DOHH2 (cell line): ENCODE data around the gene MLLT10.

Experiments
- H3F3A ChIP-seq: fragments of 200-600 bp; sonication (generic), shearing (Covaris generic); 2 replicates; pipeline ENCODE4 v1.6.0; 2016; ENCODE audit warnings: antibody characterized with exemption, mild to moderate bottlenecking; ENCODE audit not compliant: control insufficient read depth, insufficient read depth
- H3K27ac ChIP-seq: fragments of 200-600 bp; sonication (generic); 2 replicates; pipeline ENCODE4 v1.5.1; 2014; ENCODE audit warnings: low read depth, mild to moderate bottlenecking, low read length, moderate library complexity
- H3K27me3 ChIP-seq: fragments of 200-600 bp; sonication (generic); 2 replicates; pipeline ENCODE4 v1.6.1; 2014; ENCODE audit warnings: mild to moderate bottlenecking, low read length, mixed read lengths; ENCODE audit not compliant: control insufficient read depth
- H3K36me3 ChIP-seq: fragments of 200-600 bp; sonication (generic); 2 replicates; pipeline ENCODE4 v1.6.1; 2014; ENCODE audit warnings: mild to moderate bottlenecking, low read length, moderate library complexity, mixed read lengths; ENCODE audit not compliant: control insufficient read depth
- H3K4me1 ChIP-seq: fragments of 200-600 bp; sonication (generic); 2 replicates; pipeline ENCODE4 v1.6.1; 2014; ENCODE audit warnings: mild to moderate bottlenecking, low read length, mixed read lengths; ENCODE audit not compliant: control insufficient read depth
- H3K4me2 ChIP-seq: fragments of 200-600 bp; sonication (generic); 2 replicates; pipeline ENCODE4 v1.6.0; 2014; ENCODE audit warnings: mild to moderate bottlenecking, low read length, moderate library complexity
- H3K4me3 ChIP-seq: fragments of 200-600 bp; sonication (generic); 2 replicates; pipeline ENCODE4 v1.5.1; 2014; ENCODE audit warnings: mild to moderate bottlenecking, low read length, mixed read lengths
- H3K79me2 ChIP-seq: fragments of 200-600 bp; sonication (generic); 2 replicates; pipeline ENCODE4 v1.6.1; 2014; ENCODE audit warnings: mild to moderate bottlenecking, low read length, mixed read lengths; ENCODE audit not compliant: control insufficient read depth
- H3K9me2 ChIP-seq: fragments of 200-600 bp; sonication (generic); replicated peaks from 2 replicates; pipeline ENCODE4 v1.6.1; 2014; ENCODE audit warnings: mild to moderate bottlenecking, low read length, mixed read lengths; ENCODE audit not compliant: control insufficient read depth
- H3K9me3 ChIP-seq: fragments of 200-600 bp; sonication (generic); 2 replicates; pipeline ENCODE4 v1.6.1; 2014; ENCODE audit warnings: antibody characterized with exemption, low read length, mixed read lengths; ENCODE audit not compliant: control insufficient read depth, insufficient read depth
- H4K20me1 ChIP-seq: fragments of 200-600 bp; sonication (generic); 2 replicates; pipeline ENCODE4 v1.6.0; 2014; ENCODE audit warnings: low read depth, mild to moderate bottlenecking, antibody characterized with exemption, low read length, moderate library complexity; ENCODE audit not compliant: control insufficient read depth, insufficient read depth
- CTCF ChIP-seq: fragments of 200-600 bp; sonication (generic); IDR thresholded peaks from one replicate; pipeline ENCODE4 v1.5.1; 2014; ENCODE audit warnings: antibody characterized with exemption, mild to moderate bottlenecking, low read depth, low read length; ENCODE audit not compliant: poor library complexity, severe bottlenecking
- EZH2phosphoT487 ChIP-seq: fragments of 200-600 bp; sonication (generic); IDR thresholded peaks from 2 replicates; pipeline ENCODE4 v1.6.1; 2017; ENCODE audit warnings: borderline replicate concordance, mild to moderate bottlenecking, antibody characterized with exemption, low read length, moderate library complexity, mixed read lengths

Gene MLLT10

GRCh38 chr10:21670391-21670790, 136.4 kb downstream of the MLLT10 start:
- Histone ChIP-seq H3K27me3 (no peaks in the 10 kb centered on the region), H3F3A (peaks cover 14% of the 10 kb centered on the region; the same call in 1 of the 2 replicates), H3K36me3 (peaks cover 31% of the 10 kb centered on the region), H3K79me2 (peaks cover 41% of the 10 kb centered on the region), H3K9me3 (no peaks in the 10 kb centered on the region), H3K4me3 (no peak overlapping the region), H3K4me2 (peak overlapping the region; percentile 18; the same call in 1 of the 2 replicates), H3K4me1 (peaks cover 23% of the 10 kb centered on the region), H3K9me2 (no peaks in the 10 kb centered on the region), H3K27ac (peak overlapping the region; percentile 13), H4K20me1 (no peaks in the 10 kb centered on the region)
- TF ChIP-seq EZH2phosphoT487 (no peak), CTCF (no peak)

GRCh38 chr10:21673668-21674067, 139.6 kb downstream of the MLLT10 start:
- H3K4me2 ChIP-seq: no peak overlapping the region
- no peaks in the 10 kb centered on the region for H3K9me3 ChIP-seq
- H3F3A ChIP-seq: peaks cover 14% of the 10 kb centered on the region; the same call in 1 of the 2 replicates
- no peaks in the 10 kb centered on the region for H3K9me2 ChIP-seq
- H3K4me3 ChIP-seq: no peak overlapping the region
- H4K20me1 ChIP-seq: no peaks in the 10 kb centered on the region
- H3K27me3 ChIP-seq: no peaks in the 10 kb centered on the region
- no peak overlapping the region for H3K27ac ChIP-seq
- H3K4me1 ChIP-seq: peaks cover 20% of the 10 kb centered on the region
- peaks cover 36% of the 10 kb centered on the region for H3K79me2 ChIP-seq
- H3K36me3 ChIP-seq: peaks cover 38% of the 10 kb centered on the region
- no peak for TF ChIP-seq EZH2phosphoT487
- no peak for TF ChIP-seq CTCF

GRCh38 chr10:21675157-21675796, 141.2 kb downstream of the MLLT10 start:
- H3K9me2 ChIP-seq: no peaks in the 10 kb centered on the region
- no peaks in the 10 kb centered on the region for H3K9me3 ChIP-seq
- peaks cover 4% of the 10 kb centered on the region for H3K4me1 ChIP-seq
- H3K27ac ChIP-seq: no peak overlapping the region
- no peaks in the 10 kb centered on the region for H3K27me3 ChIP-seq
- H3F3A ChIP-seq: peaks cover 14% of the 10 kb centered on the region; the same call in 1 of the 2 replicates
- peaks cover 31% of the 10 kb centered on the region for H3K79me2 ChIP-seq
- no peak overlapping the region for H3K4me3 ChIP-seq
- no peaks in the 10 kb centered on the region for H4K20me1 ChIP-seq
- no peak overlapping the region for H3K4me2 ChIP-seq
- H3K36me3 ChIP-seq: peaks cover 40% of the 10 kb centered on the region
- TF ChIP-seq EZH2phosphoT487 (no peak), CTCF (peak; percentile 87)
